Measurements from ENCODE around the gene CD59. TPM values are rescaled to one million over a fixed set of nuclear protein-coding genes. Genes with fewer than 3 reads are reported as not detected.
A peak's percentile ranks its signal among the peaks of the same experiment; 100 is the strongest.

Gene CD59
- total RNA-seq, 1 donor from 2014 or later = 1,004 TPM

GRCh38 chr11:33724644-33725035, 11.6 kb downstream of the CD59 start:
- DNase-seq (no peak), ATAC-seq (peak; percentile 72)
- Histone ChIP-seq H3K27ac (peak overlapping the region; percentile 82), H3K4me1 (peaks cover 64% of the 10 kb centered on the region), H3K27me3 (no peaks in the 10 kb centered on the region), H3K4me3 (no peak overlapping the region), H3K9me3 (no peaks in the 10 kb centered on the region), H3K36me3 (peaks cover 16% of the 10 kb centered on the region)
- intact Hi-C loops (cut with DNase I) = no loop called here
- TF ChIP-seq, protein P1, sequence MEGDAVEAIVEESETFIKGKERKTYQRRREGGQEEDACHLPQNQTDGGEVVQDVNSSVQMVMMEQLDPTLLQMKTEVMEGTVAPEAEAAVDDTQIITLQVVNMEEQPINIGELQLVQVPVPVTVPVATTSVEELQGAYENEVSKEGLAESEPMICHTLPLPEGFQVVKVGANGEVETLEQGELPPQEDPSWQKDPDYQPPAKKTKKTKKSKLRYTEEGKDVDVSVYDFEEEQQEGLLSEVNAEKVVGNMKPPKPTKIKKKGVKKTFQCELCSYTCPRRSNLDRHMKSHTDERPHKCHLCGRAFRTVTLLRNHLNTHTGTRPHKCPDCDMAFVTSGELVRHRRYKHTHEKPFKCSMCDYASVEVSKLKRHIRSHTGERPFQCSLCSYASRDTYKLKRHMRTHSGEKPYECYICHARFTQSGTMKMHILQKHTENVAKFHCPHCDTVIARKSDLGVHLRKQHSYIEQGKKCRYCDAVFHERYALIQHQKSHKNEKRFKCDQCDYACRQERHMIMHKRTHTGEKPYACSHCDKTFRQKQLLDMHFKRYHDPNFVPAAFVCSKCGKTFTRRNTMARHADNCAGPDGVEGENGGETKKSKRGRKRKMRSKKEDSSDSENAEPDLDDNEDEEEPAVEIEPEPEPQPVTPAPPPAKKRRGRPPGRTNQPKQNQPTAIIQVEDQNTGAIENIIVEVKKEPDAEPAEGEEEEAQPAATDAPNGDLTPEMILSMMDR (IDR thresholded peaks at IDR 0.05) = no peak

GRCh38 chr11:33723238-33723881, 12.9 kb downstream of the CD59 start:
- intact Hi-C loops (cut with DNase I) = no loop called here
- ATAC-seq = peak; percentile 53
- Histone ChIP-seq H3K36me3 (peaks cover 29% of the 10 kb centered on the region), H3K4me3 (no peak overlapping the region), H3K27ac (peak overlapping the region; percentile 82), H3K9me3 (no peaks in the 10 kb centered on the region), H3K4me1 (peaks cover 61% of the 10 kb centered on the region), H3K27me3 (no peaks in the 10 kb centered on the region)
- no peak for DNase-seq
- TF ChIP-seq, protein P1 (IDR thresholded peaks at IDR 0.05) = no peak

DNA sequence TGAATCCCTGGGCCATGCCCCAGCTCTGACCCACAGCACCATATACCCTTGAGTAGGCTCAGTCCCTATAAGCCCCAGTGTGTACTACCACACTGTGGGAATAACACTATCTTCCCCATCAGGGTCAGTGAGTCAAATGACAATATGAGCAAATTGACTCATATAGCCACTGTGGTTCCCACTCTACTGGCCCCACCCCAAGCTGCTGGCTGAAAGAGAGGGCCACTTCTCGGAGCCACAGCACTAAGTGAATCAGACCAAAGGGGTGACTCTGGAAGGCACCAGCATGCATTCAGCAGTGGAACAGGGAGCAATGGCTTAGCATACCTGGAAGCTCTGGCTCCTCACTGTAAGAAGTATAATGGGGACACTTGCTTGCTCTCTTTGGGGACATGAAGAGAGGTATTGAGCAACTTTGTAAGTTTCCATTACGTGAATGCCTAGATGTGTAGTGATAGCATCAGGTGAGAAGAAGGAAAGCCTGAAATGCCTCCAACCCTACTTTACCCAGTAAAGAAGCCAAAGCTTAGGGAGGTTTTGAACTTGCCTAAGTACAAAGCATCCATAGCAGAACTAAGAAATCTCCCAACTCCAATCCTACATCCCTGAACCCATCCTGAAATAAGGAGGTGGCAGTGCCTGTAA, 13.5 kb downstream of the CD59 start:
- ATAC-seq (peak; percentile 70), DNase-seq (no peak)
- no peak overlapping the region for H3K4me3 ChIP-seq
- no peaks in the 10 kb centered on the region for H3K27me3 ChIP-seq
- intact Hi-C loops (cut with DNase I) = no loop called here
- H3K36me3 ChIP-seq = peaks cover 35% of the 10 kb centered on the region
- H3K9me3 ChIP-seq = no peaks in the 10 kb centered on the region
- TF ChIP-seq, protein P1 (IDR thresholded peaks at IDR 0.05) = no peak
- peak overlapping the region; percentile 82 for H3K27ac ChIP-seq
- H3K4me1 ChIP-seq = peaks cover 61% of the 10 kb centered on the region

DNA sequence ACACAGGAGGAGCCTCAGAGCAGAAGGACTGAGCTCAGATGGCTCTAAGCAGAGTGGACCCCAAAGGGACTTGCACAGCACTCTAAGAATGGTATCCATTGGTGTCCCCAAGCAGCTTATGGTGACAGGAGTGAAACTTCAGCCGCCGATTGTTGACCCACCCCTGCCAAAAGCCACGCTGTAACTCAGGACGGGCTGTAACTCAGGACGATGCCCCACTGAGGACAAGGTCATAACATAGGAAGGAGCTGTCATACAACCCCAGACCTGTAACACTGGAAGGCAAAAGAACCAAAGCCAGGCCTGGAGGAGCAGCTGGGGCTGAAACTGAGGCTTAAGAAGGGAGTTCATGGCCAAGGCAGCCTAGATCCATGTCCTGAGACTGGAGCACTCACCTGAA, 14.2 kb downstream of the CD59 start:
- no peak for DNase-seq
- Histone ChIP-seq H3K36me3 (peaks cover 42% of the 10 kb centered on the region), H3K4me1 (peaks cover 61% of the 10 kb centered on the region), H3K4me3 (no peak overlapping the region), H3K27me3 (no peaks in the 10 kb centered on the region), H3K9me3 (no peaks in the 10 kb centered on the region), H3K27ac (peak overlapping the region; percentile 82)
- TF ChIP-seq, protein P1 (IDR thresholded peaks at IDR 0.05) = no peak
- intact Hi-C loops (cut with DNase I) = no loop called here
- no peak for ATAC-seq

- TF ChIP-seq, protein P1 (IDR thresholded peaks at IDR 0.05) = no peak
- no peak overlapping the region for H3K4me3 ChIP-seq
- ATAC-seq (no peak), DNase-seq (no peak)
- intact Hi-C loops (cut with DNase I) = no loop called here
- H3K9me3 ChIP-seq = no peaks in the 10 kb centered on the region
- H3K36me3 ChIP-seq = peaks cover 48% of the 10 kb centered on the region
- peaks cover 62% of the 10 kb centered on the region for H3K4me1 ChIP-seq
- H3K27me3 ChIP-seq = no peaks in the 10 kb centered on the region
- no peak overlapping the region for H3K27ac ChIP-seq
Measured at GRCh38 chr11:33721426-33721825, 14.8 kb downstream of the CD59 start.
